Stimulated activated CD8-positive, alpha-beta memory T cell treated with anti-CD3 and anti-CD28 coated beads, Interleukin-15, amount 100 ng/mL, for 24 hours (primary cell): ENCODE measurements around the gene CD274.
"Not testable (repeated sequence)": the region's sequence is repeated elsewhere in the genome, so short reads cannot be mapped to it uniquely, and the experiment has no call there.

Experiments used
- DNase-seq: peaks from one replicate; pipeline ENCODE4 v3.0.0-alpha.2; 2020; ENCODE audit warnings: low read depth

Gene CD274

GRCh38 chr9:5438301-5439162 lies 11.8 kb upstream of the CD274 start:
- no peak for DNase-seq

DNA sequence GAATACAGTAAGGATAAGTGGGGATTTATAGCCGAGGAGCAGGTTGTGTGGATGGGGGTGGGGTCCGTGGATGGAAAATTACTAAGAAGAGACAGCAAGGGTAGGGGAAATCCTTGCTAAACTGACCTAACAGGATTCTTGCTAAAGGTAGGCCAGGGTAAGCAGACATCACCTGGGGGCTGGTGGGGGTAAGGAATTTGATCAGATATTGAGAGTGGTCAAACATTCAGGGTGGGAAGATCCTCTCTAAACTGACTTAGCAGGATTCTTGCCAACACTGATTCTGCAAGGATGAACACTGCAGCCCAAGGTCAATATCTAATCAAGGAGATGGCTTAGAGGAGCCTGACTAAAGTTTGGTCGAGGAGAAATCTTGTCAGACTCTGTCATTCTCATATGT lies 9.9 kb upstream of the CD274 start:
- DNase-seq: no peak

- no peak for DNase-seq
Observed at GRCh38 chr9:5441043-5441442, 9.3 kb upstream of the CD274 start.

DNA sequence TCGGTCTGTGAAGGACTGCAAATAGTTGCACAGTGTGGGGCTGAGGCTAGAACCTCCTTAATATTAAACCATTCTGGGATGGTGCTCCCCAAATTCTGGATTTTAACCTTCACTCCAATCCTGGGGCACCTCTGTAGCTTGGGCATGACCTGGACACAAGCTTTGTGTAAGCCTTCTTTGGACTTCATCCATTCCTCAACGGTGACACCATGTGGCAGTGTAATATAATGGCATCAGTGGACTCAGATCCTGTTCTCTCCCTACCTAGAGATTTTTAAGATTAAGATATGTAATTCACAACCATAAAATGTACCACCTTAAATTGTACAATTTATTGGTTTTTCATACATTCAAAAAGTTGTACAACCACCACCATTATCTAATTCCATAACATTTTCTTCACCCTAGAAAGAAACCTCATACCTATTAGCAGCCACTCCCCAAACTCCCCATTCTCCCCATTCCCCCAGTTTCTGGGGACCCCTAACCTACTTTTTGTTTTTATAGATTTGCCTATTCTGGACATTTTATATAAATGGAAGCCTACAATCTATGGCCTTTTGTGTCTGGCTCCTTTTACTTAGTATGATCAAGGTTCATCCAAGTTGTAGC lies 7.8 kb upstream of the CD274 start:
- no peak for DNase-seq

DNA sequence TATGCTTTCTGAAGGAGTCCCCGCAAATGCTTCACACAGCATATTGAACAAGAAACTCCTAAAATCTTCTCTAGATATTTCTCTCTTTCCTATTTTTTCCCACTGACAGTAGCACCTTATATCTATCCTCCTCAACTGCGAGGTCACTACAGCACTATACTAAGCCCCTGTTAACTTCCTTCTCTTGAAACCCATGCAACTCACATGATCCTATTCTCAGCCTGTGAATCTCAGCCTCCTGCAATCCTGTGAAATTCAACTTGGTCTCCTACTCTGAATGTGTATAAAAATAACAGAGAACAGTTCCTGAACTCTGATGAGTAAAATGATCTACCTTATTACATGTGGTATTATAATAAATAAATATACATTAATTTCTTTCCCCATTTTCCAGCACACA lies 6.5 kb upstream of the CD274 start:
- no peak for DNase-seq

- not testable (repeated sequence) for DNase-seq
Observed at GRCh38 chr9:5445096-5445495, 5.2 kb upstream of the CD274 start.

- DNase-seq: no peak
Observed at GRCh38 chr9:5445886-5446285, 4.5 kb upstream of the CD274 start.

GRCh38 chr9:5446451-5447236 lies 3.7 kb upstream of the CD274 start:
- no peak for DNase-seq

GRCh38 chr9:5447337-5447736 lies 3.0 kb upstream of the CD274 start:
- no peak for DNase-seq

DNA sequence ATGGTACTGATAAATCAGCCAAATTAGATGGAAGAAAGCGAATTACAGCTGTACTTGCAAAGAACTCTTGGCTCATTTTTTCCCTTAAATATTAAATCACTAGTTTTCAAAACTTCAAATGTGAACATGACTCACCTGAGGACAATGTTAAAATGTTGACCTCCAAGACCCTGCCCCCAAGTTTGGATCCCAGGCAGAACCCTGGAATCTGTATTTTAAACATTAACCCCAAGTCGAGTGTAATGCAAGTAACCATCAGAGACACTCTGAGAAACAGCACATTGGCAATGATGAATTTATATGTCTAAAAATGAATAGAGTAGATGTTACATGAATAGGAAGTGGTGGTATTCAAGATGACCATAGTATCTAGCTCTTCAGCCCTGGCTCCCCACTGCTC lies 2.3 kb upstream of the CD274 start:
- DNase-seq: no peak

GRCh38 chr9:5448461-5449435 lies 1.6 kb upstream of the CD274 start:
- no peak for DNase-seq

DNA sequence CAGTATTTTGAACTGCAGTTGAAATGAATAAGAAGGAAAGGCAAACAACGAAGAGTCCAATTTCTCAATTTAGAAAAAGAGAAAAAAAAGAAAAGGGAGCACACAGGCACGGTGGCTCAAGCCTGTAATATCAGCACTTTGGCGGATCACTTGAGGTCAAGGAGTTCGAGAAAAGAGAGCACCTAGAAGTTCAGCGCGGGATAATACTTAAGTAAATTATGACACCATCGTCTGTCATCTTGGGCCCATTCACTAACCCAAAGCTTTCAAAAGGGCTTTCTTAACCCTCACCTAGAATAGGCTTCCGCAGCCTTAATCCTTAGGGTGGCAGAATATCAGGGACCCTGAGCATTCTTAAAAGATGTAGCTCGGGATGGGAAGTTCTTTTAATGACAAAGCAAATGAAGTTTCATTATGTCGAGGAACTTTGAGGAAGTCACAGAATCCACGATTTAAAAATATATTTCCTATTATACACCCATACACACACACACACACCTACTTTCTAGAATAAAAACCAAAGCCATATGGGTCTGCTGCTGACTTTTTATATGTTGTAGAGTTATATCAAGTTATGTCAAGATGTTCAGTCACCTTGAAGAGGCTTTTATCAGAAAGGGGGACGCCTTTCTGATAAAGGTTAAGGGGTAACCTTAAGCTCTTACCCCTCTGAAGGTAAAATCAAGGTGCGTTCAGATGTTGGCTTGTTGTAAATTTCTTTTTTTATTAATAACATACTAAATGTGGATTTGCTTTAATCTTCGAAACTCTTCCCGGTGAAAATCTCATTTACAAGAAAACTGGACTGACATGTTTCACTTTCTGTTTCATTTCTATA lies 602 bp upstream of the CD274 start:
- no peak for DNase-seq

DNA sequence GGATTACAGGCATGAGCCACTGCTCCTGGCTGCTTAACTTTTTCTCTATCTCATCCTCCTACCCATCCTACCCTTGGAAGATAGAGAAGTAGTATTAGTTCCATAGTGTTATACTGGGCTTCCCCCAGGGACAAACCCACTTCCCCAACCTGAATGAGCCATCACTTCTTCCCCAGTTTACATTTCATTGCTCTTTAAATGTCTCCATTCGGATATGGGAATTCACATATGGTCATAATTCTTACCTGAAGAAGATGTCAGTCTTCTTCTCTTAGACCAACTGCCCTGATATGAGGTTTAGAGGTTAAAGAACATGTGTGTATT lies 1.9 kb downstream of the CD274 start:
- no peak for DNase-seq

DNA sequence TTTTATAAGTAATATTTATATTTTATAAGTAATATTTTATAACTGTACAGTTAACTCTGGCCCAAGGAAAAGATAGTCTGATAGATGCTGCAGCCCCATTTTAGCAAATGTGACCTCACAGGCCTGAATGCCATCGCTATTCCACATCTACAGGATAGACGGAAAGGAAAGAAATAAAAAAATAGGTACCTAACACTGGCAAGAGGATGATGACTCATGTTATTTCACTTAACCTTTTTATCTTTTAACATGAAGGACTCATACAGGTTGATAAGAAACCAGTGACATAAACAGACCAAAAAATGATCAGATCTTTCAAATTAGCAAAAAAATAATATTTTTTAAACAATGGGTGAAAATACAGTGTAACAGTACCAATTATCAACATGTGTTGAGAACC lies 2.7 kb downstream of the CD274 start:
- DNase-seq: no peak

GRCh38 chr9:5453673-5454072 lies 3.3 kb downstream of the CD274 start:
- no peak for DNase-seq

DNA sequence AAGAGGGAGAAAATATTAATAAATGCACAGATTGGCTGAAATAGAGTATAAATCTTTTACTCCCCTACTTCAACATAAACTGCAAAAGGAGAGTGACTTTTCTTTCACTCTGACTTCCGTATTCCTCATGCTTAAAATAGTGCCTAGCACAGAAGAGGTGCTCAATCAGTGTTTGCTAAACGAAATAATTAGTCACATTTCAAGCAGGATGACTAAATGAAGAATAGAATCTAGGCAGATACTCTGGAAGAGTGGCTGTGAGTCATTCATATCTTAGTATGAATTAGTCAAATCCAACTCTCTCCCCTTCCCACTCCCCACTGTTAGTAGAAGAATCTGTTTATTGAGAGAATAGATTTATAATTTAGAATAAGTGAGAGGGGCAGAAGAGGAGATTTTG lies 4.8 kb downstream of the CD274 start:
- DNase-seq: no peak

- DNase-seq: no peak
Observed at GRCh38 chr9:5459289-5459829, 9.0 kb downstream of the CD274 start.

DNA sequence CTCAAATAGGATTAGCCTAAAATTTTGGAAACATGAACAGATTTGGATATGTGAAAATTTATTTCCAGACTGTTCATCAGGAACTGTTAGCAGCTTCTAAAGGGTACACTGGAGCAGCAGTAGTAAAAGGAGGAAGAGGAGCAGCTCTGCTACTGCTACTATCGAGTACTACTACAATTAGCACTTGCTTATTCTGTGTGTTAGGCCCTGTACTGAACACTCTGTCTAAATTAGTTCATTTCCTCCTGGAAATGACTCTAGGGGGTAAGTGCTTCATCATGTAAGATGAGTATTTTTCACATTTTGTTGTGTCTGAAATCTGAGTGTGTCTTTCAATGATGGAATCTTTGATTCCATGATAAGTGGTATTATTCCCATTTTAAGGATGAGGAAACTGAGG lies 9.8 kb downstream of the CD274 start:
- no peak for DNase-seq

GRCh38 chr9:5464831-5465330 lies 14.5 kb downstream of the CD274 start:
- DNase-seq: not testable (repeated sequence)

DNA sequence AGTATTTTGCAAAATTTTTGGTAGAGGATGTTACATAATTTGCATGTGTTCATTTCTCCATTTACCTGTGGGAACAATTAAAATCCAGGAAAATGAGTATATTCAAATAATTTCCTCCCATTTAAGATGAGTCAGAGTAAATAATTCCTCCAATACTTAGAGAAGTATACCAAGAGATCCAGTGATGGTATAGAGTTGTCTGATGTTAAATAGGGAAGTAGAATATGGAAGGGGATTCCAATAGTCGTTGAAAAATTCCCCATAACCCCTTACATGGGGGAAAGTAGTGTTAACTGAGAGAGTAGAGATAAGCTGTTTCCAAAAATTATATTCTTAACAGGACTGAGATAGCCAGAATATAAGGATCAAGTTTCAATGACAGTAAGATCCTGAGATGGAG lies 15.7 kb downstream of the CD274 start:
- DNase-seq: no peak

DNA sequence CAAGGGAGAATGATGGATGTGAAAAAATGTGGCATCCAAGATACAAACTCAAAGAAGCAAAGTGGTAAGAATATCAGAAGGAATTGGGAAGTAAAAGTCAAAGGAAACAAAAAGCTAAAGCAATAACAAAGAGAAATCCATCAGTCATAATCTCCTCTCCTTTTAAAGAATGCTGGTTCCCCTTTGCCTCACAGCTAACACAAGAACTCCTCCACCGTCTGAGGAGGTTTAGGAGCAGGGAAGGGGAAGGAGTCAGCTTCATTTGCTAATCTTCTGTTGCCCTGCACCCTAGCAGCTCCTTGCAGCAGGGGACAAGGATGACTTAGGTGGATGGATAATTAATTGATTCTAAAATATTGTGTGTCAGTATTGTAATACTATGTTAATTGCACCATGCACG lies 16.4 kb downstream of the CD274 start:
- DNase-seq: no peak
